Measurements from ENCODE around the gene TCTN1. TPM values are rescaled to one million over a fixed set of nuclear protein-coding genes. Genes with fewer than 3 reads are reported as not detected.

Gene TCTN1
- total RNA-seq, 4 donors from 2014 or later = 28.5 to 71.2 (median 35.1) TPM

DNA sequence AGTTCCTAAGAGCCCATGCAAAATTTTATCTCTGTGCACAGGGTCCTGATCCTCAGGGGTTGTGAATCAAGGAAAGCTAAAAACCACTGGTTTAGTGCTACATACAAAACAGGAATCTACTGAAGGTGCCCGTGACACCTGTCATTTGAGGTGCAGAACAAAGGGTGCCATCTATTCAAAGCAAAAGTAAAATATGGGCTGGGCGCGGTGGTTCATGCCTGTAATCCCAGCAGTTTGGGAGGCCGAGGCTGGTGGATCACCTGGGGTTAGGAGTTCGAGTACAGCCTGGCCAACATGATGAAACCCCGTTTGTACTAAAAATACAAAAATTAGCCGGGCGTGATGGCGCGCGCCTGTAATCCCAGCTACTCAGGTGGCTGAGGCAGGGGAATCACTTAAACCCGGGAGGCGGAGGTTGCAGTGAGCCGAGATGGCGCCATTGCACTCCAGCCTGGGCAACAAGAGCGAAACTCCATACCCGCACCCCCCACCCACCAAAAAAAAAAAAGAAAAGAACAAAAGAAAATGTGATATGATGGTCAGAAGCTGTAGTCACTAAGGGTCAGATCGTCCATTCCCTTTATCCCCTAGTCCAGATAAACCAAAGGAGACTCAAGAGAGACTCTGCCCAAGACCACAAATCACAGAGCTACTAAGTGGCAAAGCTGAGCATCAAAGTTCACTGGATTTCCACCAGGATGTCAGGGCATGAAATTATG is 34.2 kb upstream of the TCTN1 start:
- TF ChIP-seq POLR2AphosphoS5 (IDR thresholded peaks at IDR 0.05) = no peak
- TF ChIP-seq POLR2A (IDR thresholded peaks at IDR 0.05) = no peak
- TF ChIP-seq EP300 (IDR thresholded peaks at IDR 0.05; ENCODE audit: low read depth) = no peak
- TF ChIP-seq, protein P1, sequence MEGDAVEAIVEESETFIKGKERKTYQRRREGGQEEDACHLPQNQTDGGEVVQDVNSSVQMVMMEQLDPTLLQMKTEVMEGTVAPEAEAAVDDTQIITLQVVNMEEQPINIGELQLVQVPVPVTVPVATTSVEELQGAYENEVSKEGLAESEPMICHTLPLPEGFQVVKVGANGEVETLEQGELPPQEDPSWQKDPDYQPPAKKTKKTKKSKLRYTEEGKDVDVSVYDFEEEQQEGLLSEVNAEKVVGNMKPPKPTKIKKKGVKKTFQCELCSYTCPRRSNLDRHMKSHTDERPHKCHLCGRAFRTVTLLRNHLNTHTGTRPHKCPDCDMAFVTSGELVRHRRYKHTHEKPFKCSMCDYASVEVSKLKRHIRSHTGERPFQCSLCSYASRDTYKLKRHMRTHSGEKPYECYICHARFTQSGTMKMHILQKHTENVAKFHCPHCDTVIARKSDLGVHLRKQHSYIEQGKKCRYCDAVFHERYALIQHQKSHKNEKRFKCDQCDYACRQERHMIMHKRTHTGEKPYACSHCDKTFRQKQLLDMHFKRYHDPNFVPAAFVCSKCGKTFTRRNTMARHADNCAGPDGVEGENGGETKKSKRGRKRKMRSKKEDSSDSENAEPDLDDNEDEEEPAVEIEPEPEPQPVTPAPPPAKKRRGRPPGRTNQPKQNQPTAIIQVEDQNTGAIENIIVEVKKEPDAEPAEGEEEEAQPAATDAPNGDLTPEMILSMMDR (IDR thresholded peaks at IDR 0.05) = no peak
- DNase-seq = no peak
- in situ Hi-C loops (cut with MboI; ENCODE audit: low pct_ligation_motif_present in 1 of 4, low pct_unique_long_range_greater_than_20kb in 1 of 4, low sequenced_read_pairs in 3 of 4) (no loop called here), intact Hi-C loops (cut with DNase I; ENCODE audit: low total_unique reads) (no loop called here)
- peaks cover 39 to 82% (median 69%) of the 10 kb centered on the region in 4 donors for H3K4me1 ChIP-seq
- no peak overlapping the region for H3K4me3 ChIP-seq
- no peaks in the 10 kb centered on the region for H3K9me3 ChIP-seq
- H3K36me3 ChIP-seq = no peaks in the 10 kb centered on the region
- no peaks in the 10 kb centered on the region for H3K27me3 ChIP-seq
- WGBS, 2 donors (ENCODE audit: low coverage in 1 of 2) = 82 to 90% methylated on average over 8 to 18 of the region's 18 CpGs
- H3K27ac ChIP-seq = peak overlapping the region; percentile 87 to 98 (median 91)

DNA sequence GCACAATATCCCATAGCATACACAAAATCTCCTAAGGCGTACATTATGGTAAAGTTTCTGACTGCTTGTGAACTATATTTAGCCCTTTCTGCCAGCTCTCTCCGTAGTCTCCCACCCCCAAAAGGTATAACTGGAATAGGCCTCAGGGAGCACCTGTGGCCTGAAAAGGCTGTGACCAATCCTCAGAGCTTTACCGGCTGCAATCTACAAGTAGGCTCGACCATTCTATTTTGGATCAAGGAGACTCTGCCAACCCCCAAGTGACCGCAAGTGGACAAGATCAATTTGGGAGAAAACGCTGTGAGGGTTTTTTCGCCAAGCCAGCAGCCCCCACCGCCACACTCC is 32.0 kb upstream of the TCTN1 start:
- H3K9me3 ChIP-seq = no peaks in the 10 kb centered on the region
- peak overlapping the region; percentile 96 to 98 (median 98) for H3K27ac ChIP-seq
- DNase-seq = no peak
- in situ Hi-C loops (cut with MboI; ENCODE audit: low pct_ligation_motif_present in 1 of 4, low pct_unique_long_range_greater_than_20kb in 1 of 4, low sequenced_read_pairs in 3 of 4) (no loop called here), intact Hi-C loops (cut with DNase I; ENCODE audit: low total_unique reads) (no loop called here)
- no peaks in the 10 kb centered on the region for H3K36me3 ChIP-seq
- no peak for TF ChIP-seq POLR2AphosphoS5 (IDR thresholded peaks at IDR 0.05)
- no peak for TF ChIP-seq POLR2A (IDR thresholded peaks at IDR 0.05)
- TF ChIP-seq, protein P1 (IDR thresholded peaks at IDR 0.05) = no peak
- TF ChIP-seq EP300 (IDR thresholded peaks at IDR 0.05; ENCODE audit: low read depth) = no peak
- peaks cover 36 to 71% (median 59%) of the 10 kb centered on the region in 4 donors for H3K4me1 ChIP-seq
- H3K27me3 ChIP-seq = no peaks in the 10 kb centered on the region
- WGBS, 2 donors (ENCODE audit: low coverage in 1 of 2) = 0 to 1% methylated on average over 2 to 8 of the region's 8 CpGs
- peak overlapping the region; percentile 67 to 96 (median 92) for H3K4me3 ChIP-seq

DNA sequence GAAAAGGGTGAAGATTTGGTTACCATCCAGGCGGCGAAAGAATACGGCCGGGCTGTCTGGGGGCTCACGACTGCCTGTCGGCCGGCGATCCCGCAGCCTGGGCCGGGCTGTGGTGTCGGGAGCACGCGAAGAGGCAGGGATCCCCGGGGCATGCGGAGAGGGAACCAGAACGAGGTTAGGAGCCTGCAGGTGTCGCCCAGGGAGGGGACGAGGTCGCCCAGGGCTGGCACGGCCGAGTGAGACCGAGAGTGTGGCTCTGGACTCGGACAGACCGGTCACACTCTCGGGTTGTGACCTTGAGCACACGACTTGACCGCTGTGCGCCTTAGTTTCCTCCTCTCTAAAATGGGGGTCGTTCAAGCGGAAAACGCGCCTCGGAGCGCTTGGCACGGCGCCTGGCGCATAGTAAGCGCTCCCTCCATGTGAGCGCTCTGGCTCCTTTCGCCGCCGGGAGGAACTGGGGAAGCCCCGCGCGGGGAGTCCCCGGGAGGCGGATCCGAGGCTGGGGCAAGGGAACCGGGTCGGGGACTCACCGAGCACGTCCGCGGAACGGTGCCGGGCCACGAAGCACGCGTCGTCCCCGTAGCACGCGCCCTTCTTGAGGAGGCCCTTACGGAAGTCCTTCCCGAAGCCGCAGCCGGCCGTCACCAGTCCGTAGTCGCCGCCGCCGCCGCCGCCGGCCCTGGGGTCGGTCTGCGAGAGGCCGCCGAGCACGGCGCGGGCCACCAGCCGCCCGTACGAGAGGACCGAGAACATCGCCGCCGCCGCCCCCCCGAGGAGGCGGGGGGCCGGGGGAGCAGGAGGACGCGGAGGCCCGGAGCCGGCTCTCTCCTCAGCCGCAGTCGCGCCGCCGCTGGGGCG is 31.4 kb upstream of the TCTN1 start:
- Histone ChIP-seq H3K9me3 (no peaks in the 10 kb centered on the region), H3K4me3 (peak overlapping the region; percentile 67 to 96 (median 92)), H3K36me3 (no peaks in the 10 kb centered on the region), H3K27me3 (no peaks in the 10 kb centered on the region), H3K4me1 (peaks cover 33 to 65% (median 53%) of the 10 kb centered on the region in 4 donors), H3K27ac (peak overlapping the region; percentile 96 to 98 (median 98))
- peak; percentile 17 to 62 (median 56) for TF ChIP-seq POLR2AphosphoS5 (IDR thresholded peaks at IDR 0.05)
- TF ChIP-seq EP300 (IDR thresholded peaks at IDR 0.05; ENCODE audit: low read depth) = no peak
- TF ChIP-seq POLR2A (IDR thresholded peaks at IDR 0.05) = peak; percentile 37
- intact Hi-C loops (cut with DNase I; ENCODE audit: low total_unique reads) = no loop called here
- 1% methylated on average over 58 of the region's 104 CpGs; no CpG with 5 or more reads in 1 of the 2 donors for WGBS, 2 donors (ENCODE audit: low coverage in 1 of 2)
- in situ Hi-C loops (cut with MboI; ENCODE audit: low pct_ligation_motif_present in 1 of 4, low pct_unique_long_range_greater_than_20kb in 1 of 4, low sequenced_read_pairs in 3 of 4) = no loop called here
- peak; percentile 74 for DNase-seq

DNA sequence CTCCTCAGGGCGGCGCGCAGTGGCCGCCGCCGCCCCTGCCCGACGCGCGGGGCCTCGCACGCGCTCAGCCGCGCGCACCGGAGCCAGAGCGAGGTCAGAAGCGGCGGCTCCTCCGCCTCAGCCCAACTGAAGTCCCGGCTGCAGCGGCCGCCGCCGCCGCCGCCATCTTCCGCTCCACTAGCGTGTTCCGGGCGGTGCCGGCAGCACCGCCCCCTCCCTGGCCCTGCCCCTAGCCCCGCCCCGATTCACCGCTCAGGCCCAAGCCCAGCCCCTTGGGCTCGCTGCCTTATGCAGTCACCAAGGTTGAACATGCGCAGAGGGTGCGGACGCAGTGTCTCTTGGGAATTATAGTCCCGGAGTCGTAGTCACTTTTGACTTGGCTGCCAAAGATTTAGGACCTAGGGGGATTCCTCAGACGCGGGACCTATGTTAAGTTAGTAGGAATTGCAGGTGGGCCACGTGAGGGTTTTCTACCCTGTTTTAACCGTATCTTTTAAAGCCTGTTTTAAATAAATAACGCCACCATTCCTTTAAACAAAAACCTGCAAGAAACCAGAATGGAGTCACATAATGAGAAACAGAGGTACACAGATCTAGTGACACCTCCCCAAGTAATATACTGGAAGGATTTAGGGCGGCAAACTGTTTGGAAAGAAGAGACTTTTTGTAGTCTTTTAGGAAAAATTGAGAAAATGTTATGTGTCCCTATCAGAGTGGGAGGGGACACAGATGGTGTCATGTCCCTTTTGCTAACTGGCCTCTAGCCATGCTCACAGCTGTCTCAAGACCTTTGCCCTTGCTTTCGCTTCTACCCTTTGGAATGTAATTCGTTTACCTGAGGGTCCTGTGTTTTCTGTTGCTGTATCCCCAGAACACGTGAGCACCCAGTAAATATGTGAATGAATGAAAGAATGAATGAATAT is 30.5 kb upstream of the TCTN1 start, which contains the start of gene PPTC7:
Gene PPTC7, minus strand, starts transcription at position 182 of the 923 bp plus-strand sequence. CDS start 287 bp downstream, outside the sequence.
- WGBS, 2 donors (ENCODE audit: low coverage in 1 of 2) = 0 to 3% methylated on average over 2 to 34 of the region's 52 CpGs
- Histone ChIP-seq H3K4me1 (peaks cover 26 to 56% (median 45%) of the 10 kb centered on the region in 4 donors), H3K4me3 (peak within 1 kb of the TSS; percentile 67 to 96 (median 92)), H3K27ac (peak within 1 kb of the TSS; percentile 96 to 98 (median 98)), H3K27me3 (no peaks in the 10 kb centered on the region), H3K36me3 (no peaks in the 10 kb centered on the region), H3K9me3 (no peaks in the 10 kb centered on the region)
- TF ChIP-seq, protein P1 (IDR thresholded peaks at IDR 0.05) = no peak
- TF ChIP-seq POLR2AphosphoS5 (IDR thresholded peaks at IDR 0.05) (peak; percentile 87 to 94 (median 88)), POLR2A (IDR thresholded peaks at IDR 0.05) (peak; percentile 83), EP300 (IDR thresholded peaks at IDR 0.05; ENCODE audit: low read depth) (no peak)
- intact Hi-C loops (cut with DNase I; ENCODE audit: low total_unique reads) = no loop called here
- DNase-seq = peak; percentile 98
- in situ Hi-C loops (cut with MboI; ENCODE audit: low pct_ligation_motif_present in 1 of 4, low pct_unique_long_range_greater_than_20kb in 1 of 4, low sequenced_read_pairs in 3 of 4) = no loop called here
